T-cell (primary cell): Measurements from ENCODE around the gene TFPI2. TPM values are rescaled to one million over a fixed set of nuclear protein-coding genes. Genes with fewer than 3 reads are reported as not detected.

ENCODE experiments used
- ATAC-seq, 4 experiments: fragments of 200-7000 bp in 3 of 4; fragments of 150-1000 bp in 1 of 4; cut with Tn5 transposase; replicated peaks in 1 of 4; 1 replicate in 3 of 4; 2 replicates in 1 of 4; pipeline ENCODE4 v1.10.0; 2021; ENCODE audit warnings: moderate library complexity in 3 of 4, mild to moderate bottlenecking in 2 of 4, moderate number of reproducible peaks in 1 of 4
- CTCF ChIA-PET, 2 donors: fragments of 300-600 bp; sonication (Branson Sonifier 250); formaldehyde crosslinking; loops; one replicate each; lab custom pipeline; 2022; ENCODE audit warnings: antibody characterized with exemption in 2 of 2; lab: Charles Lee
- POLR2A ChIA-PET, 2 donors: fragments of 300-600 bp; sonication (Branson Sonifier 250); formaldehyde crosslinking; loops; one replicate each; lab custom pipeline; 2022; ENCODE audit warnings: antibody characterized with exemption in 2 of 2; lab: Charles Lee
- DNase-seq, 35 experiments: peaks; one replicate each; pipeline versions ENCODE4 v3.0.0 to v3.0.0-alpha.2; 2013 to 2023
- H3K27ac ChIP-seq: one replicate; pipeline ENCODE4 v1.5.1; 2013; ENCODE audit warnings: low read length
- H3K27me3 ChIP-seq, 2 experiments: replicated peaks in 1 of 2; 1 replicate in 1 of 2; 2 replicates in 1 of 2; pipeline versions ENCODE4 v1.6.1 to v1.7.0; 2013; ENCODE audit warnings: low read length in 1 of 2, mixed read lengths in 1 of 2; ENCODE audit not compliant: control insufficient read depth in 2 of 2, insufficient read depth in 2 of 2; ENCODE audit errors: extremely low read depth in 1 of 2
- H3K36me3 ChIP-seq, 2 donors: 1 replicate in 1 of 2; 2 replicates in 1 of 2; pipeline versions ENCODE4 v1.6.1 to v1.7.0; 2013; ENCODE audit warnings: low read length in 1 of 2; ENCODE audit not compliant: control insufficient read depth in 2 of 2, insufficient read depth in 1 of 2; ENCODE audit errors: extremely low read depth in 1 of 2
- H3K4me1 ChIP-seq, 2 experiments: 1 replicate in 1 of 2; 2 replicates in 1 of 2; pipeline versions ENCODE4 v1.6.1 to v1.7.0; 2013; ENCODE audit warnings: low read length in 2 of 2, mixed read lengths in 1 of 2; ENCODE audit not compliant: insufficient read depth in 2 of 2, control insufficient read depth in 1 of 2; ENCODE audit errors: extremely low read depth in 1 of 2
- H3K4me3 ChIP-seq, 2 donors: 1 replicate in 1 of 2; 2 replicates in 1 of 2; pipeline versions ENCODE4 v1.5.1 to v1.7.0; 2013; ENCODE audit warnings: mild to moderate bottlenecking in 2 of 2, low read length in 1 of 2, moderate library complexity in 1 of 2; ENCODE audit not compliant: control insufficient read depth in 1 of 2; ENCODE audit errors: extremely low read depth in 1 of 2
- H3K9me3 ChIP-seq: 2 replicates; pipeline ENCODE4 v1.7.0; 2013
- H3K27ac Mint-ChIP-seq, 2 donors: one replicate each; pipeline ENCODE4 v1.8.0; 2020 to 2021; ENCODE audit warnings: mild to moderate bottlenecking in 2 of 2, mixed read lengths in 2 of 2
- H3K27me3 Mint-ChIP-seq, 2 donors: one replicate each; pipeline ENCODE4 v1.8.0; 2021 to 2022; ENCODE audit warnings: mixed read lengths in 2 of 2
- H3K36me3 Mint-ChIP-seq: one replicate; pipeline ENCODE4 v1.8.0; 2021; ENCODE audit warnings: mixed read lengths
- H3K4me1 Mint-ChIP-seq, 3 donors: one replicate each; pipeline ENCODE4 v1.8.0; 2020 to 2022; ENCODE audit warnings: mixed read lengths in 3 of 3, mild to moderate bottlenecking in 1 of 3
- H3K4me3 Mint-ChIP-seq, 3 donors: one replicate each; pipeline ENCODE4 v1.8.0; 2020 to 2022; ENCODE audit warnings: mild to moderate bottlenecking in 3 of 3, mixed read lengths in 3 of 3, moderate library complexity in 3 of 3
- H3K9me3 Mint-ChIP-seq, 3 donors: one replicate each; pipeline ENCODE4 v1.8.0; 2020 to 2022; ENCODE audit warnings: mixed read lengths in 3 of 3
- WGBS: methylation state at CpG from one replicate; pipeline ENCODE4 v1.1.5; 2013; ENCODE audit warnings: missing lambda C conversion rate; ENCODE audit not compliant: insufficient coverage; 5-methylcytosine and 5-hydroxymethylcytosine counted together
- total RNA-seq, 35 experiments: library from RNA in 6 of 35; stranded (reverse) in 6 of 35; fragments of 120-200 nt in 1 of 35; gene quantifications; one replicate each; pipeline versions ENCODE4 v1.2.1 to v1.2.4 and lab custom pipeline; 2013 to 2026

Gene TFPI2
- total RNA-seq, 5 donors from 2014 or later (not counting 1 experiment from before 2014, with no cell fraction given), result 0.23 to 0.51 TPM; not detected in 3

DNA sequence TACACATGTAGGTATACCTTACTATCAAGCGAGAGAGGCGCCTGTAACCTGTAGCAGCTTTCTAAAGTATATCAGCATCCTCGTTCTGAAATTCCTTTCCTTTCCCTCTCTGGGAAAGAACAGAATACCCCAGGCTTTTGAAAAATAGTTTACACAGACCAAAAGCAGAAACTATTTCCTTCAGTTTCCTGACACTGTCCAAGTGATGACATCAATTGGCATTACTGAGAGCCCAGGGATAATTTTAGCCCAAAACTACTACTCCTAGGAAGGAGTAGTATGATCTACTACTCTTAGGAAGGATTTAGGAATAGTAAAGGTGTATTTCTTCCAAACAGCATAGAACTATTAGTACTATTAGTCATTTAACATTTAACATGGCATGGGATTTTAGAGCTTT is 37.0 kb upstream of the TFPI2 start:
- H3K4me3 Mint-ChIP-seq, result no peak overlapping the region
- H3K27me3 Mint-ChIP-seq, result peaks cover 28 to 30% of the 10 kb centered on the region in 2 donors
- H3K27me3 ChIP-seq, result no peaks in the 10 kb centered on the region
- no peaks in the 10 kb centered on the region for H3K4me1 ChIP-seq
- CTCF ChIA-PET, result interaction anchor here in 1 of 2 donors (0.5 kb wide), 1 partner anchor 29 kb away, joined by 4 read pairs; no protein-coding TSS in a partner anchor
- 96% methylated on average over 3 of the region's 3 CpGs for WGBS
- H3K9me3 ChIP-seq, result no peaks in the 10 kb centered on the region
- POLR2A ChIA-PET, result no interaction called here
- no peaks in the 10 kb centered on the region for H3K4me1 Mint-ChIP-seq
- no peak overlapping the region for H3K4me3 ChIP-seq
- DNase-seq (no peak), ATAC-seq (no peak)
- H3K36me3 ChIP-seq, result no peaks in the 10 kb centered on the region
- H3K27ac ChIP-seq, result no peak overlapping the region
- H3K9me3 Mint-ChIP-seq, result no peaks in the 10 kb centered on the region
- no peaks in the 10 kb centered on the region for H3K36me3 Mint-ChIP-seq
- H3K27ac Mint-ChIP-seq, result no peak overlapping the region

DNA sequence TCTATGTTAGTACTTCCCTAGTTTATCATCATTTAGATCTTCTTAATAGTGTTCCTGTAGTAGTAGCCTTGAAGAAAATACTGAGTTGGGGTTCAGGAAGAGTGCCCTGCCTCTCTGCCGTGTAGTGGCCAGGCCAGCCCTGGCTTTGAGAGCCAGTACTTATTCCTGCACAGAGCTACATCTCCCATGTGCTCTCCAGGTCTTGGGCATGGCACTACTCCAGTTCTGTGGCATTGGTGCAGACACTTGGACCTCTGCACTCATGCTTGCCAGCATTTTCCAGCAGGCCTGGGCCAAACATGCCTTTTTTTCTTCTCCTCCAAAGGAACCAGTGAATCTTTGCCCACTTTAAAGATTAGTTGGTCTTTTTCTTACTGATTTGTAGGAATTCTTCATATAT is 36.2 kb upstream of the TFPI2 start:
- H3K27ac Mint-ChIP-seq, result no peak overlapping the region
- peaks cover 30% of the 10 kb centered on the region in 2 donors for H3K27me3 Mint-ChIP-seq
- peaks cover 0 to 5% (median 4%) of the 10 kb centered on the region in 3 donors for H3K4me1 Mint-ChIP-seq

DNA sequence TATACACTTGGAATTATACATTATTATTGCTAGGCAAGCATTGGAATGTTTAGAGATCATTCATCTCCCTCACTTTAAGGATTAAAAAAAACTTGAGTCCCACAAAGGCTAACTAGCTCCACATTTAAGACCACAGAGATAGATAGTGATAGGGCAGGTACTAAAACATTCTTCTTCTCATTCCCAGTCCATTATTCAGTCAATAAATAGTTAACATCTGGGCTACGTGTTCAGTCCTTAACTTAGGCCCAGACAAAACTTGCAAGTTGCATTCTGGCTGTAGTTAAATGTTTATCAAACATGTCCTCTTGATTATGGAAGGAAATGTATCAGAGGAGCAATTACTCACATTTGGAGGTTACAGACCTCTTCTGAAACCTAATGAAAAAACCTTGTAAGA is 33.4 kb upstream of the TFPI2 start:
- Mint-ChIP-seq H3K4me3 (no peak overlapping the region), H3K27me3 (peaks cover 20 to 42% of the 10 kb centered on the region in 2 donors), H3K9me3 (no peaks in the 10 kb centered on the region), H3K27ac (no peak overlapping the region), H3K4me1 (peaks cover 0 to 8% (median 7%) of the 10 kb centered on the region in 3 donors), H3K36me3 (no peaks in the 10 kb centered on the region)
- WGBS, result no CpG with 5 or more reads among the region's 1 CpG
- no peak overlapping the region for H3K4me3 ChIP-seq
- H3K27me3 ChIP-seq, result peaks cover 0 to 9% of the 10 kb centered on the region in 2 experiments
- ChIA-PET CTCF (no interaction called here), POLR2A (no interaction called here)
- no peak overlapping the region for H3K27ac ChIP-seq
- no peak for ATAC-seq
- H3K4me1 ChIP-seq, result peaks cover 0 to 8% of the 10 kb centered on the region in 2 experiments
- no peaks in the 10 kb centered on the region for H3K36me3 ChIP-seq
- no peaks in the 10 kb centered on the region for H3K9me3 ChIP-seq
- DNase-seq, result no peak

More for the DNA sequence above, 36.2 kb upstream of the TFPI2 start:
- Histone ChIP-seq H3K4me1 (peaks cover 0 to 5% of the 10 kb centered on the region in 2 experiments), H3K27me3 (peaks cover 0 to 5% of the 10 kb centered on the region in 2 experiments), H3K36me3 (no peaks in the 10 kb centered on the region), H3K9me3 (no peaks in the 10 kb centered on the region), H3K4me3 (no peak overlapping the region), H3K27ac (no peak overlapping the region)
- H3K9me3 Mint-ChIP-seq, result no peaks in the 10 kb centered on the region
- H3K36me3 Mint-ChIP-seq, result no peaks in the 10 kb centered on the region
- POLR2A ChIA-PET, result no interaction called here
- no peak overlapping the region for H3K4me3 Mint-ChIP-seq
- DNase-seq (no peak), ATAC-seq (no peak)
- CTCF ChIA-PET, result interaction anchor here in 1 of 2 donors (0.5 kb wide), 1 partner anchor 28 kb away, joined by 4 read pairs; no protein-coding TSS in a partner anchor
- 100% methylated on average over 1 of the region's 1 CpG for WGBS

DNA sequence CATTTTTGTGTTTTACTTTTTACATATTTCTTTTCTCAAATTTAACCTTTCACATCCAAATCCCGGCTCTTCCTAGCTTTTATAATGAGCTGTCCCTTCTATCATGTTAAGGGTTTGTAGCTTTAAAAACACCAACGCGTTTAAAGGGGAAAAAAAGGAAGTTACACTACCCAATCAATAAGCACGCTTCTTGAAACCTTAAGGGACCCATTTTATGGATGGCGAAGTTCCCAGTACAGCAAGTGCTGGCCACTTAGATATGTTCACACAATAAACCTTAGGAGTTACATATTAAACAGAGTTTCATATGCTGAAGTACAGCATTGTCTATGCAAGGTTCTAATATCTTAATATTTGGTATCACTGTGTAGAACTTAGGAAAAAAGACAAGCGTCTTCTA is 32.7 kb upstream of the TFPI2 start:
- CTCF ChIA-PET, result no interaction called here
- H3K9me3 Mint-ChIP-seq, result no peaks in the 10 kb centered on the region
- whole genome bisulfite sequencing, result no CpG with 5 or more reads among the region's 6 CpGs

DNA sequence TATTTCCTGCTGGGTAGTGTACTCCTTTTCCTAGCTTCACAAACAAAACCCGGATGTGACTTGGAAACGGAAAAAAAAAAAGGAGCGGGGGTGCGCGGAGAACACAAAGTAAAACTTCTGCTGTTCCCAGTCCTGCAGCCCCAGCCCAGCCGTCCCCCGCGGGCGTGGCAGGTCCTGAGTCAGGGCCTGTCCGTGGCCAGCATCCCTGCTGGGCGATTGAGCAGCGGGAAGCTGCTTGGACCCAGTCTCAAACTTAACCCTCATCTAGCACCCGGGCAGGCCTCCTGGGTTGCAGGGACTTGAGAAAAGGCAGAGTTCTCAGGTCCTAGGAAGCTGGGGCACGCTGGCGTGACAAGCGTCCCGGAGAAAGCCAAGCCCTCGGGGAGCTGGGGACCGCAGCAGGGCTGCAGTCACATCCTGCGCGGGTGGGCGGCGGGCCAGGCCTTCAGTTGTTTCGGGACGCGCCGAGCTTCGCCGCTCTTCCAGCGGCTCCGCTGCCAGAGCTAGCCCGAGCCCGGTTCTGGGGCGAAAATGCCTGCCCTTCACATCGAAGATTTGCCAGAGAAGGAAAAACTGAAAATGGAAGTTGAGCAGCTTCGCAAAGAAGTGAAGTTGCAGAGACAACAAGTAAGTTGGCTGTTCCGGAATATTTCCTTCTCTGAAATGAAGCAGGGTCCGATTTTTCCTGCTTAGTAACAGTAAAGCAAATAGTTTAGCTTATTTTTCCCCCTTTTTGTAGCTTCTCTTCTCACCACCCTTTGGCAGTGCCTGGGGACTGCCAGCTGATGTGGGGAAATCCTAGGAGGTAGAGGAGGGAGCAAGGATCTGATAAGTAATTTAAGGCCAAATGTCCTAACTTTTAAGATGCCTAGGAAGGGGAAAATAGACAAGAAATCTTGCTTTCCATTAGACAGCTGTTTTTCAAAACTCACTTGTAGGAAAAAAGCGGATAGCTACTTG is 31.3 kb upstream of the TFPI2 start, which contains the start of gene GNG11:
Gene GNG11 (plus strand): TSS at position 129 of the 960 bp plus-strand sequence. CDS start 403 bp downstream, at position 532.
- peaks cover 0 to 8% (median 7%) of the 10 kb centered on the region in 3 donors for H3K4me1 Mint-ChIP-seq
- Histone ChIP-seq H3K9me3 (no peaks in the 10 kb centered on the region), H3K27ac (no peak within 1 kb of the TSS), H3K4me3 (peak within 1 kb of the TSS; percentile 24 to 64), H3K36me3 (no peaks in the 10 kb centered on the region), H3K4me1 (peaks cover 0 to 8% of the 10 kb centered on the region in 2 experiments), H3K27me3 (peaks cover 0 to 17% of the 10 kb centered on the region in 2 experiments)
- peaks cover 19 to 53% of the 10 kb centered on the region in 2 donors for H3K27me3 Mint-ChIP-seq
- ATAC-seq (peak in 3 of 4 experiments; percentile 54 to 61 (median 60)), DNase-seq (peak in 12 of 35 experiments; percentile 0 to 8 (median 3))
- ChIA-PET CTCF (interaction anchor here in 1 of 2 donors (0.7 to 1.0 kb wide), 2 partner anchors 12 to 526 kb away, joined by 3 to 4 read pairs; no protein-coding TSS in a partner anchor), POLR2A (interaction anchor here (0.6 kb wide), 4 partner anchors 12 to 601 kb away, joined by 3 to 6 read pairs (median 4); no protein-coding TSS in a partner anchor)
- peak within 1 kb of the TSS; percentile 43 to 57 (median 57) for H3K4me3 Mint-ChIP-seq
- WGBS, result 2% methylated on average over 36 of the region's 39 CpGs
- no peaks in the 10 kb centered on the region for H3K36me3 Mint-ChIP-seq
- H3K27ac Mint-ChIP-seq, result no peak within 1 kb of the TSS
- no peaks in the 10 kb centered on the region for H3K9me3 Mint-ChIP-seq

More for the DNA sequence above, 32.7 kb upstream of the TFPI2 start:
- DNase-seq (no peak), ATAC-seq (no peak)
- no peak overlapping the region for H3K4me3 ChIP-seq
- peaks cover 0 to 8% of the 10 kb centered on the region in 2 experiments for H3K4me1 ChIP-seq
- H3K27me3 Mint-ChIP-seq, result peaks cover 20 to 42% of the 10 kb centered on the region in 2 donors
- no peak overlapping the region for H3K27ac Mint-ChIP-seq
- peaks cover 0 to 8% (median 7%) of the 10 kb centered on the region in 3 donors for H3K4me1 Mint-ChIP-seq
- no peaks in the 10 kb centered on the region for H3K36me3 Mint-ChIP-seq
- peaks cover 0 to 9% of the 10 kb centered on the region in 2 experiments for H3K27me3 ChIP-seq
- POLR2A ChIA-PET, result no interaction called here
- H3K27ac ChIP-seq, result no peak overlapping the region
- no peak overlapping the region for H3K4me3 Mint-ChIP-seq
- no peaks in the 10 kb centered on the region for H3K36me3 ChIP-seq
- no peaks in the 10 kb centered on the region for H3K9me3 ChIP-seq

DNA sequence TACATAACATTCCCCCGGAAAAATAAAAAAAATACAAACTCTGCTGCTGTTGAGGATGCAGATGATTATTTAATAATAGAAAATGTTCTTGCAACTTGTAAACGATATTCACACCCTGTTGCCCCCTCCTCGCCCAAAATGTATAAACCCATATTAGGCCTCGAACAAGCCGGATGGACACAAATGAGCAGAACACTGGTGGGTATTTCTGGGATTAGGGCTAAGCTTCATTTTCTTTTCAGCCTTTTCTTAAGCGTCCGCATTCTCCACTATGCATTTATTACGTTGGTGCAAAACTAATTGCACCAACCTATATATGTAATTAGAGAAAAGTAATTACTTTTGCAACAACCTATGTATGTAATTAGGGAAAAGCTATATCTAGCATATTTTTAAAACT is 30.6 kb upstream of the TFPI2 start:
- peak overlapping the region in 1 of 3 donors; percentile 57 for H3K4me3 Mint-ChIP-seq
- CTCF ChIA-PET, result interaction anchor here in 1 of 2 donors (0.7 to 1.0 kb wide), 2 partner anchors 11 to 527 kb away, joined by 3 to 4 read pairs; no protein-coding TSS in a partner anchor
- no peak overlapping the region for H3K27ac ChIP-seq

More for the DNA sequence above, 30.6 kb upstream of the TFPI2 start:
- Histone ChIP-seq H3K36me3 (no peaks in the 10 kb centered on the region), H3K4me1 (peaks cover 0 to 8% of the 10 kb centered on the region in 2 experiments), H3K4me3 (peak overlapping the region in 1 of 2 donors; percentile 64), H3K27me3 (peaks cover 0 to 17% of the 10 kb centered on the region in 2 experiments), H3K9me3 (no peaks in the 10 kb centered on the region)
- POLR2A ChIA-PET, result interaction anchor here (0.6 kb wide), 4 partner anchors 11 to 601 kb away, joined by 3 to 6 read pairs (median 4); no protein-coding TSS in a partner anchor
- Mint-ChIP-seq H3K36me3 (no peaks in the 10 kb centered on the region), H3K9me3 (no peaks in the 10 kb centered on the region), H3K4me1 (peaks cover 0 to 8% (median 7%) of the 10 kb centered on the region in 3 donors), H3K27ac (no peak overlapping the region), H3K27me3 (peaks cover 23 to 50% of the 10 kb centered on the region in 2 donors)
- no peak for DNase-seq
- WGBS, result no CpG with 5 or more reads among the region's 8 CpGs
- ATAC-seq, result no peak
